ENCODE data around the gene YJEFN3. TPM values are rescaled to one million over a fixed set of nuclear protein-coding genes. Genes with fewer than 3 reads are reported as not detected.

The YJEFN3 gene
- total RNA-seq, 1 donor from 2014 or later, result 9.4 TPM

DNA sequence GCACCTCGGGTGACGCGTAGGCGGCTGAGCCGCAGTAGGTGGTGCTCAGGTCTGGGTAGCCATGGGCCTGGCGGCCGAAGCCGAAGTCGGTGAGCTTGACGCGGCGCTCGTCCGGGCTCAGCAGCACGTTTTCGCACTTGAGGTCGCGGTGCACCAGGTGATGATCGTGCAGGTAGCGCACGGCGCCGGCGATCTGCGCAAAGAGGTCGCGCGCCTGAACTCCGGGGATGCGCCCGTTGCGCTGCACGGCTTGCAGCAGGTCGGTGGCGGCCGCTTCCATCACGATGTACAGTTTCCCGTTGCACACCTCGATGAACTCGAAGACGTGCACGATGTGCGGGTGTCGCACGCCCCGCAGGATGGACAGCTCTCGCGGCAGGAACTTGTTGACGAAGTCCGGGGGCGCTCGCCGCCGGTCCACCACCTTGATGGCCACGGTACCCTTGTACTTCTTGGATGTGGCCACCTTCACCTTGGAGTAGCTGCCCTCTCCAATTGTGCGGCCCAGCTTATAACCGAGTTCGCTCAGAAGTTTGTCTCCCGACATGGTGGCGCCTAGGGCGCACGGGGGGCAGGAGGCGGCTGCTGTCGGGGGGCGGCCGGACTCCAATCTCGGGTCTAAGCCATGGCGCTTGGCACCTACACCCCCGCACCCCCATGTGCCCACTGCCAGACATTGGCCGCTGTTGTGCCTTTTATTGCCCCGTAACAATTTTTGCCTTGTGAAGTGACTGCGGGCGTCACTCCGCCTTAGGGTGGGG is 13.7 kb upstream of the YJEFN3 start, which contains the start of gene TSSK6:
Gene TSSK6, minus strand, starts transcription at position 668 of the 761 bp plus-strand sequence. Its CDS starts 121 bp downstream, at position 547.
- no peak for ATAC-seq
- intact Hi-C loops (cut with micrococcal nuclease), result no loop called here
- peak; percentile 61 for DNase-seq

GRCh38 chr19:19515642-19516519 is 12.8 kb upstream of the YJEFN3 start, which contains the start of gene NDUFA13:
Gene NDUFA13 (plus strand): TSS chr19:19516225. CDS start chr19:19516239, 14 bp downstream.
- intact Hi-C loops (cut with micrococcal nuclease), result no loop called here
- DNase-seq (peak; percentile 96), ATAC-seq (peak; percentile 90)

DNA sequence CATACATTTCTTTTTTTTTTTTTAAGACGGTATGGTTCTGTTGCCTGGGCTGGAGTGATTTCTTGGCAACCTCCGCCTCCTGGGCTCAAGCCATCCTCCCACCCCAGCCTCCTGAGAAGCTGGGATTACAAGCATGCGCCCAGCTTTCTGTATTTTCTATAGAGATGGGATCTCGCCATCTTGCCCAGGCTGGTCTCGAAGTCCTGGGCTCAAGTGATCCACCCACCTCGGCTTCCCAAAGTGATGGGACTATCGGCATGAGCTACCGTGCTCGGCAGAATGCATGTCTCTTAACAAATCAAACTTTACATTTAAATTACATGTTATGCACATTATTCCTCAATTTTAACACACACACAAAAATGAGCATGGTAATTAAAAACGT is 11.5 kb upstream of the YJEFN3 start:
- intact Hi-C loops (cut with micrococcal nuclease), result no loop called here

DNA sequence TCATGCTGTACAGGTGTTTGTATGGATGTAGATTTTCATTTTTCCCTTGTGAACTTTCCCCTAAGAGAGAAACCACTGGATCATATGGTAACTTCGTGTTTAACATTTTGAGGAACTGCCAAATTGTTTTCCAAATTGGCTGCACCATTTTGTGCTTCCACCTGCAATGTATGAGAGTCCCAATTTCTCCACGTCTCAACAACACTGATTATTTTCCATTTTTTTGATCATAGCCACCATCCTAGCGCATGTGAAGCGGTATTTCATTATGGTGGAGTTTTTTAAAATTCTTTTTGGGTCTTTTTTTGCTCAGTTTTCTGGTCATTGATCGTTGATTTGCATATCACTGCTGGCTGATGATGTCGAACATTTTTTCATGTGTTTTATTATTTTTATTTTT is 7.7 kb upstream of the YJEFN3 start:
- ATAC-seq, result no peak
- intact Hi-C loops (cut with micrococcal nuclease), result no loop called here
- no peak for DNase-seq

More for the DNA sequence above, 11.5 kb upstream of the YJEFN3 start:
- no peak for DNase-seq
- no peak for ATAC-seq

- ATAC-seq, result no peak
- DNase-seq, result no peak
- intact Hi-C loops (cut with micrococcal nuclease), result no loop called here
Observed at GRCh38 chr19:19523177-19523576, 5.5 kb upstream of the YJEFN3 start.

DNA sequence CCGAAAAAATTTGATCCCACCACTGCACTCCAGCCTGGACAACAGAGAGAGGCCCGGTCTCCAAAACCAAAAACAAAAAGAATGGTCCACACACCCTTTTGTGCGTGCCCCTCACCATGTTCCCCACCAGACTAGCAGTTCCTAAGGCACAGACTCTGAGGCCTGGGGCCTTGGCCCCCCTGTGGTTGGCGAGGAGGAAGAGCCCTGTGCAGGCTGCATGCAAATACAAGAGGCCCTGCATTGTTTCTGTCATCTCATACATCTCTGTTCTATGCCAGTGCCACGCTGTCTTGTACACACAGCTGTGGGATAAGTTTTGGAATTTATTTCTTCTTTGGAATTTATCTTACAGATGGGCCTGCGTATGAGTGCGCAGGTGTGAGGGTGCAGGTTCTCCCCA is 4.7 kb upstream of the YJEFN3 start:
- intact Hi-C loops (cut with micrococcal nuclease), result no loop called here
- ATAC-seq (no peak), DNase-seq (no peak)

DNA sequence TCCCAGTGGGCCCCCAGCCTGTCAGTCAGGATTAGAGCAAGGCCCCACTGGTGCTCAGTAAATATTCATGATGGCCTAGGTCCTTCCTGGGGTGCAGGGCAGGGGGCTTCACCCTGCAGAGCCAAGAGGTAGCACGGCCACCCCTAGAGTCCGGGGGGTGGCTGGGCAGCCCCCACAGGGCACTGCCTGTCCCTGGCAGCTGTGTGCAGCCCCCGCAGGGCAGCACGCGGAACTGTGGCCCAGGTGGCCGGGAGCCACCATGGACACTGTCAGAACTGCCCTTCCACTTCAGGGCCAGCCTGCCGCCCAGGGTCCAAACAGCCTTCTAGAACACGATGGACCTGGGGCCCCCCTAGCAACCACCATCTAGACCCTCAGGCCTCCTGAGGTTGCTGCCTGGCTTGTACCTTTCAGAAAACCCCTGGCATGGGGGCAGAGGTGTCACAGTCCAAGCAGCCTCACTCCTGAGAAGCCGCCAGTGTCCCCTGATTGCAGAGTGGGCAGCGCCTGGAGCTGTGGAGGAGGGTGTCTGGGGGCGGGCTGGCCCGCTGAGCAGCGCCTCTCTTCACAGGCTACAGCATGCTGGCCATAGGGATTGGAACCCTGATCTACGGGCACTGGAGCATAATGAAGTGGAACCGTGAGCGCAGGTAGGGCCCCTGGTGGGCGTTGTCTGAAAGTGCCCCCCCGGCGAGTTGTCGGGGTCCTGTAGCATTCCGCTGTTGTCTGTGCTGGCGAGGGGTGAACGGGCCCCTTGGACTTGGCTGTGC is 2.9 kb upstream of the YJEFN3 start:
- intact Hi-C loops (cut with micrococcal nuclease), result no loop called here
- DNase-seq (no peak), ATAC-seq (no peak)

GRCh38 chr19:19526581-19527370 is 1.9 kb upstream of the YJEFN3 start:
- ATAC-seq (peak; percentile 4), DNase-seq (no peak)
- intact Hi-C loops (cut with micrococcal nuclease), result no loop called here

- intact Hi-C loops (cut with micrococcal nuclease), result no loop called here
- DNase-seq (no peak), ATAC-seq (no peak)
Observed at GRCh38 chr19:19527371-19527656, 1.4 kb upstream of the YJEFN3 start.

DNA sequence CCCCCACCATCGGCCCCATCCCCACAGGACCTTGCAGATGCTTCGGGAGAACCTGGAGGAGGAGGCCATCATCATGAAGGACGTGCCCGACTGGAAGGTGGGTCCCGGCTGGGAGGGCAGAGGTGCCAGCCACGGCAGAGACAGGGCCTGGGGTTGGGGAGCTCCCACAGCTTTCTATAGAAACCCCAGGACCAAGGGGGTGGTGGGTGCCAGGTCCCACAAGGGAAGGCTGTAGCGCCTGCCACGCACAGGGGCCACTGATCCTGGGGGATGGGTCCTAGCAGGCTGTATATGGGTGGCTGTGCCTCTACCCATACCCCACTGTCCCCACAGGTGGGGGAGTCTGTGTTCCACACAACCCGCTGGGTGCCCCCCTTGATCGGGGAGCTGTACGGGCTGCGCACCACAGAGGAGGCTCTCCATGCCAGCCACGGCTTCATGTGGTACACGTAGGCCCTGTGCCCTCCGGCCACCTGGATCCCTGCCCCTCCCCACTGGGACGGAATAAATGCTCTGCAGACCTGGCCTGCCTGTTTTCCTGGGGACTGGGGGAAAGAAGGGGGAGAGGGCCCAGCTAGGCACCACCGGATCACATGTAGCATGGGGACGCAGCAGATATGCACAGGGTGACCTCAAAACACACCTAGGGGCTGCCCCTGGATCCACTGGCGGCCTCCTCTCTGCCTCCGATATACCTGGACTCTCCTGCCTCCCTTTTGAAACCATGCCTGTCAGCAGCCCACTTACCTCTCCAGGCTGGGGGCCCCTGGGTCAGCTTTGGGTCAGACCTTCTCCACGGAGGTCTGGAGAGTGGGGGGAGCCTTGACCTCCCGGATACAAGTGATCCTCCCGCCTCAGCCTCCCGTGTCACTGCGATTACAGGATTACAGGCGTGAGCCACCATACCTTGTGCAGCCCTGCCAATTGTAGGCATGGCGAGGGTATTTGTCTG is 761 bp upstream of the YJEFN3 start:
- DNase-seq, result no peak
- intact Hi-C loops (cut with micrococcal nuclease), result no loop called here
- ATAC-seq, result peak; percentile 1

- intact Hi-C loops (cut with micrococcal nuclease), result no loop called here
Observed at GRCh38 chr19:19529783-19530422, 1.2 kb downstream of the YJEFN3 start.

DNA sequence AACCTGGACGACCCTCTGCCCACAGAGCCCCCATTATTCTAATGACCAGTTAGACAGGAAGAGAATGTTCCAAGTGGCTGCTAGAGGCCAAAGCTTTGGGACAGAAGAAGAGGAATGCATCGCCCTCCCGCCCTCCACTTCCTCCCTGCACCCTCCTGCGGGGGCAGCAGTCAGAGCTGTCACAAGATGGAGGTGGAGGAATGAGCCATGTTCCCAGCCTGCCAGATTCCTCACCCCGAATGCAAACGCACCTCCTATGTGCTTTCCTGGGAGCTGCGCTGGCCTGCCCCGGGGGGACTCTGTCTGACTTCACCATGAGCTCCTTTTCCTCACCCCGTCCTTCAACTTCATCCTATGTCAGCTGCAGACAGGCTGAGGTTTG is 1.7 kb downstream of the YJEFN3 start:
- DNase-seq, result no peak
- ATAC-seq, result no peak
- intact Hi-C loops (cut with micrococcal nuclease), result no loop called here

More at GRCh38 chr19:19529783-19530422, 1.2 kb downstream of the YJEFN3 start:
- DNase-seq (no peak), ATAC-seq (no peak)

- intact Hi-C loops (cut with micrococcal nuclease), result no loop called here
- DNase-seq (no peak), ATAC-seq (no peak)
Observed at GRCh38 chr19:19530889-19531288, 2.2 kb downstream of the YJEFN3 start.

- intact Hi-C loops (cut with micrococcal nuclease), result no loop called here
- DNase-seq (peak; percentile 93), ATAC-seq (peak; percentile 72)
Observed at GRCh38 chr19:19531951-19532805, 3.5 kb downstream of the YJEFN3 start.

- DNase-seq, result no peak
- no peak for ATAC-seq
Observed at GRCh38 chr19:19532806-19533701, 4.3 kb downstream of the YJEFN3 start.

DNA sequence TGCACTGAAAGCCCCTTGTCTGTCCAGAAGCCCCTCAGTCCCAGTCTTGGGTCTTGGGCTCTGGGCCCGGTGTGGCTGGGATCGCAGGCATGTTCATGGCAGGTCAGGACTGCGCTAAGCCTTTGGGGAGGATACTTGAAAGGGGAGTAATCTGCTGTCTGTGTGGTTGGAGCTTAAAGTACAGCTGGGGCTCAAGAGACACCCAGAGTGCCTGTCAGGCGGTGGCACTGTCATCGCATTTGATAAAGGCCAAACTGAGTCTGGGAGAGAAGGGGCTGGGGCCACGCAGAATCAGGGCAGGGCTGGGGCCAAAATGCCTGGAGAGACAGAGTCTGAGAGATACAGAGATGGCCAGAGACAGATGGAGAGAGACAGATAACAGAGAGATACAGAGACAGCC is 5.1 kb downstream of the YJEFN3 start:
- intact Hi-C loops (cut with micrococcal nuclease), result no loop called here
- no peak for ATAC-seq
- DNase-seq, result no peak

More at GRCh38 chr19:19532806-19533701, 4.3 kb downstream of the YJEFN3 start:
- intact Hi-C loops (cut with micrococcal nuclease), result no loop called here
